ENCODE results near the gene ZNF577.

The ZNF577 gene

GRCh38 chr19:51873097-51873496, 14.7 kb downstream of the ZNF577 start:
- DNase-seq (ENCODE audit: low read depth in 2 of 2) = no peak

DNA sequence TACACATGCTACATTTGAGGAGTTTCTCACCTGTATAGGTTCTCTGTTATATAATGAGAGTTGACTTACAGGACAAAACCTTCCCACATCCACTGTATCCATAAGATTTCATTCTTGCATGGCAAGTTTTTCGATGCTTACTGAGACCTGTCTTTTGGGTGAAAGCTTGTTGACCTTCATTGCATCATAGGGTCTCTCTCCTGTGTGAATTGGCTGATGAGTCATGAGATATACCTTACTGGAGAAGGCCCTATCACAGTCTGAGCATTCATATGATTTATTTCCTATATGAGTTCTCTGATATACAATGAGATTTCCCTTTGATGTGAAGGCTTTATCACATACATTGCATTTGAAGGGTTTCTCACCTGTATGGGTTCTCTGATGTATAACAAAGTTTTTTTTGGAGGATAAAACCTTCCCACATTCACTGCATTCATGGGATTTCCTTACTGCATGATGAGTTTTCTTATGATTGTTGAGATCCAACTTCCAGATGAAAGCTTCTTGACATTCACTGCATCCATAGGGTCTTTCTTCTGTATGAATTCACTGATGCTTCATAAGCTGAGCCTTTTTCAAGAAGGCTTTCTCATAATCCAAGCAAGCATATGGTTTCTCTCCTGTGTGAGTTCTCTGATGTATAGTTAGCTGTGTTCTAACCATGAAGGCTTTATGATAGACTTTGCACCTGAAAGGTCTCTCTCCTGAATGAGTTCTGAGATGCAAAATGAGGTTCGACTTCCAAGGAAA, 25.7 kb downstream of the ZNF577 start:
- DNase-seq (ENCODE audit: low read depth in 2 of 2) = no peak

- no peak for DNase-seq (ENCODE audit: low read depth in 2 of 2)
These were observed 50.6 kb downstream of the ZNF577 start for GRCh38 chr19:51837145-51837544.

- no peak for DNase-seq (ENCODE audit: low read depth in 2 of 2)
These were observed 57.5 kb downstream of the ZNF577 start for GRCh38 chr19:51830274-51830673.

DNA sequence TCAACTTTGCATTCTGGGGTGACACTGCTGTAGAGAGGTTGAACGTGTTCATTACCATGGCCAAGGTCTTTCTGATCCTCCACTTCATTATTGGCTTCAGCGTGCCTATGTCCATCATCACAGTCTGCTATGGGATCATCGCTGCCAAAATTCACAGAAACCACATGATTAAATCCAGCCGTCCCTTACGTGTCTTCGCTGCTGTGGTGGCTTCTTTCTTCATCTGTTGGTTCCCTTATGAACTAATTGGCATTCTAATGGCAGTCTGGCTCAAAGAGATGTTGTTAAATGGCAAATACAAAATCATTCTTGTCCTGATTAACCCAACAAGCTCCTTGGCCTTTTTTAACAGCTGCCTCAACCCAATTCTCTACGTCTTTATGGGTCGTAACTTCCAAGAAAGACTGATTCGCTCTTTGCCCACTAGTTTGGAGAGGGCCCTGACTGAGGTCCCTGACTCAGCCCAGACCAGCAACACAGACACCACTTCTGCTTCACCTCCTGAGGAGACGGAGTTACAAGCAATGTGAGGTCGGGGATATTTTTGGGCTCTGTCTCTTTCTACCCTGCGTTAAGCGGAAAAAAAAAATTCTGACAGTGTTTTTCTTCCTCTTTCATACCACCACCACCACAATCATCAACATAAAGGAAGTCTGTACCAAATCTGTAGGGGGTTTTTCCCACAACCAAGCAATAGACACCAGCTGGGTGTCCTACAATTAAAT, 63.3 kb downstream of the ZNF577 start:
- no peak for DNase-seq (ENCODE audit: low read depth in 2 of 2)

DNA sequence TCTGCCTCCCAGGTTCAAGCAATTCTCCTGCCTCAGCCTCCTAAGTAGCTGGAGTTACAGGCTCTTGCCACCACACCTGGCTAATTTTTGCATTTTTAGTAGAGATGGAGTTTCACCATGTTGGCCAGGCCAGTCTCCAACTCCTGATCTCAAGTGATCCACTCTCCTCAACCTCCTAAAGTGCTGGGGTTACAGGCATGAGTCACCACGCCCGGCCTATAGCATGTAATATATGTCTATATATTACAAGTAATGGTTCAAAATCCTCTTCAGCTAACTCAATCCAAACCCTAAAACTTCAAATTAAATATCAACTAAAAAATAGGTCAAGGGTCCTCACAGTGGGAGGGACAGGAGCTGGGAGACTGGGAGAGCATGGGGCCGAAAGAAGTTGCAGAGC, 64.8 kb downstream of the ZNF577 start:
- DNase-seq (ENCODE audit: low read depth in 2 of 2) = no peak

- DNase-seq (ENCODE audit: low read depth in 2 of 2) = no peak
These were observed 65.4 kb downstream of the ZNF577 start for GRCh38 chr19:51822325-51822724.

- DNase-seq (ENCODE audit: low read depth in 2 of 2) = no peak
These were observed 65.8 kb downstream of the ZNF577 start for GRCh38 chr19:51821921-51822320.

DNA sequence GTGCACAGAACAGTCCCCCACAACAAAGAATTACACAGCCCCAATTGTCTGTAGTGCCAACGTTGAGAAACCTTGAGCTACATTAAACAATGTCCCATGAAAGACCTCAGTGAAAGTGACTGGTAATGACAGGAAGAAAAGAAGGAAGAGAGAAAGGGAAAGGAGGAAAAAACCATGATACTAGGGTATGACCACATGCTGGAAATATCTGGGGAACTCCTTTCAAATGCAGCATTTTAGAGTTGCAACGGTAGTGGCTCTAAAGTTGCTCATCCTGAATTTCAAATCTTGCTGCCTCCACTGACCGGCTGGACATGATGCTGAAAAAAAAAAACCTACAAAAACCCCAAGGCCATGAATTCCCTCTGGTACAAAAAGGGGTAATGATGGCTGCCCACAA, 66.3 kb downstream of the ZNF577 start:
- DNase-seq (ENCODE audit: low read depth in 2 of 2) = no peak

All from stimulated activated CD8-positive, alpha-beta memory T cell treated with anti-CD3 and anti-CD28 coated beads, Interleukin-15, amount 100 ng/mL, for 48 hours (primary cell).